GM21825 (cell line): ENCODE results near the gene DNAJC5.
"Not testable (repeated sequence)": the region's sequence is repeated elsewhere in the genome, so short reads cannot be mapped to it uniquely, and the experiment has no call there.

ENCODE experiments used
- ATAC-seq: cut with Tn5 transposase; IDR thresholded peaks from one replicate; pipeline ENCODE4 v1.9.1; 2021; ENCODE audit warnings: mild to moderate bottlenecking, moderate library complexity; ENCODE audit not compliant: unreplicated experiment

The DNAJC5 gene, protein sequence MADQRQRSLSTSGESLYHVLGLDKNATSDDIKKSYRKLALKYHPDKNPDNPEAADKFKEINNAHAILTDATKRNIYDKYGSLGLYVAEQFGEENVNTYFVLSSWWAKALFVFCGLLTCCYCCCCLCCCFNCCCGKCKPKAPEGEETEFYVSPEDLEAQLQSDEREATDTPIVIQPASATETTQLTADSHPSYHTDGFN

GRCh38 chr20:63894358-63895201, at the start of gene DNAJC5:
TSS of gene DNAJC5 (plus strand) at chr20:63895126. CDS start at chr20:63928346, 33,220 bp downstream.
- peak; percentile 62 for ATAC-seq

DNA sequence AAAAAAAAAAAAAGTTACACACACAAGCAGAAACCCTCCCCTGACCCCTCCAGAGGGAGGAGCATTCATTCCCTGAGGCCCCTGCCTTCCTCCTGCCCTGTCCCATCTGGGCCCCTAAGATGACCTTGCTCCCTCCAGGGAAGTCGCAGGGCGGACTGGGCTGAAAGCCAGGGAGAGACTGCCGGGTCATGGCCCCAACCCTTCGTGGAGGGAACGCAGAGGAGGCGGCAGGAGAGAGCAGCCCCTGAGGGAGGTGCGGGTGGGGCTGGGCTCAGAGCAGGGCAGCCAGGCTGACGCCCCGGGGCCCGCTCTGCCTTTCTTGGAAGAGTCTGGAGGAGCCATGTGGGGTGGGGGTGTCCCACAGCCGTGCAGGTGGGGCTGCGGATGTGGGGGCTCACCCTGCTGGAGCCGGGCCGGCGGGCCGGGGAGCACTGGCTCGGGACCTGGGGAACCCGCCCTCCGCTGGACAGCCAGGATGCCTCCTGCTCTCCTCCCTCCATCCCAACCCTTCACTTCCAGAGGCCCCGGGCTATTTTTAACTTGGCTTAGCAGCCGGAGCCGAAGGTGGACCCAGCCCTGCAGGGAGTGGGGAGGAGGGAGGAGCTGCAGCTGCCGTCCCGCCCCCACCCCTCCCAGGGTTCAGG, 48.7 kb upstream of the DNAJC5 start:
- no peak for ATAC-seq

DNA sequence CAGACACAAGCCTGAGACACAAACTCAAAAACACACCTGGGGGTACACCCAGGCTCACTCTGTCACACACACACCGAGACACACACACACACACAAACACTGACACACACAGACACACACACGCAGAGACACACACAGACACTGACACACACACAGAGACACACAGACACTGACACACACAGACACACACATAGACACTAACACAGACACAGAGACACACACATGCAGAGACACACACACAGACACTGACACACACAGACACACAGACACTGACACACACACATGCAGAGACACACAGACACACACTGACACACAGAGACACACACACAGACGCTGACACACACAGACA, 48.1 kb upstream of the DNAJC5 start:
- ATAC-seq: no peak

DNA sequence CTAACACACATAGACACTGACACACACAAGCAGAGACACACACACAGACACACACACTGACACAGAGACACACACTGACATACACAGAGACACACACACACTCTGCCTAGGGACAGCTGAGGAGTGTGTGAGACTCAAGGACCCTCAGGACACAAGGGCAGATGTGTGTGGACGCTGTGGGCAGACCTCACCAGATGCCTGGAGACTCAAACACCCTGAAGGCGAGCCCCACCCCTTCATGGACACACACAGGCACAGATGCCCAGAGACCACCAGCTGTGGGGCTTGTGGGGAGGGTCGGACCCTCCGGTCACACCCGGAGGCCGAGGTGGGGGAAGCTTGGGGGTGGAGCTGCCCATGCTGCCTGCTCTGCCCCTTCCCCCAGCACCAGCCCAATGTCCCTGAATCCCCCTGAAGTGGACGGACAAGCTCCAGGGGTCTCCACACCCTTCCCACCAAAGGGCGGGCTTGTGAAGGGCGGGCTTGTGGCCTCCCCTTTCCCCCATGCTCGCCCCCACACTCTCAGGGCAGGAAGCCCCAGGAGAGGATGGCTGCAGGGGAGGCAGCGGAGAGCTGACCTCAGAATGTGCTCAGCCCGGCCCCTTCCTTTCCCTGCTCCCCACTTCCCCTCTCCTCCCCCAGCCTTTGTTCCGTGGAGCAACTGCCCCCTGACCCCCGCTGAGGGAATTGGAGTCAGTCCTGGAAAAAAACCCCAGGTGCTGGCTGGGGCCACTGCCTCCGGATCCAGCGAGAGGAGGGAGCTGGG, 47.5 kb upstream of the DNAJC5 start:
- ATAC-seq: no peak

- ATAC-seq: no peak
Observed at GRCh38 chr20:63848003-63848911, 46.7 kb upstream of the DNAJC5 start.

GRCh38 chr20:63850689-63851547, 44.0 kb upstream of the DNAJC5 start:
- peak; percentile 73 for ATAC-seq

GRCh38 chr20:63851548-63851943, 43.4 kb upstream of the DNAJC5 start:
- ATAC-seq: not testable (repeated sequence)

- ATAC-seq: not testable (repeated sequence)
Observed at GRCh38 chr20:63853733-63854068, 41.2 kb upstream of the DNAJC5 start.

GRCh38 chr20:63854069-63854765, 40.7 kb upstream of the DNAJC5 start:
- ATAC-seq: no peak

DNA sequence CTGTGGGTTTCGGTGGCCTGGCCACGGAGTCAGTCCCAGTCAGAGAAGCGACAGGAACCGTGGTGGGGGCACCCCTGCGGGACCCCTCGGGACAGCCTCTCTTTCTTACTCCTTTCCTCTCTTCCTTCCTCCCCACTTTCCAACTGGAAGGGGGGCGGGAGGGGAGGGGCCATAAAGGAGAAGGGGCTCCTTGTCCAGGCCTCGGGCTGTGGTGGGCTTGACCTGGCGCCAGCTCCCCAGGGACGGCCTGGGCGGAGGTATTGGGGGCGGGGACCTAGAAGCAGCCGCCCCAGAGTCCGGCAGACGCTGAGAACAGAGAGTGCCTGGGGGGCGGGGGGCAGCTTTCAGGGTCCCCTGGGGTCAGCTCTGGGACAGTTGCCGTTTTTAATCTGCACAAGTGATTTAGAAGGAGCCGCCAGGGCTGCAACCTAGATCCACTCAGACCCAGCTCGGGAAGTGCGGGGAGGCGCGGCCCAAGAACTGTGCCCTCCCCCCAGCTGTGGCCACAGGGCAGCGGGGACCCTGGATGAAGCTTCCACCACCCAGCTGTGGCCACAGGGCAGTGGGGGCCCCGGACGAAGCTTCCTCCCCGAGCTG, 40.1 kb upstream of the DNAJC5 start:
- no peak for ATAC-seq

DNA sequence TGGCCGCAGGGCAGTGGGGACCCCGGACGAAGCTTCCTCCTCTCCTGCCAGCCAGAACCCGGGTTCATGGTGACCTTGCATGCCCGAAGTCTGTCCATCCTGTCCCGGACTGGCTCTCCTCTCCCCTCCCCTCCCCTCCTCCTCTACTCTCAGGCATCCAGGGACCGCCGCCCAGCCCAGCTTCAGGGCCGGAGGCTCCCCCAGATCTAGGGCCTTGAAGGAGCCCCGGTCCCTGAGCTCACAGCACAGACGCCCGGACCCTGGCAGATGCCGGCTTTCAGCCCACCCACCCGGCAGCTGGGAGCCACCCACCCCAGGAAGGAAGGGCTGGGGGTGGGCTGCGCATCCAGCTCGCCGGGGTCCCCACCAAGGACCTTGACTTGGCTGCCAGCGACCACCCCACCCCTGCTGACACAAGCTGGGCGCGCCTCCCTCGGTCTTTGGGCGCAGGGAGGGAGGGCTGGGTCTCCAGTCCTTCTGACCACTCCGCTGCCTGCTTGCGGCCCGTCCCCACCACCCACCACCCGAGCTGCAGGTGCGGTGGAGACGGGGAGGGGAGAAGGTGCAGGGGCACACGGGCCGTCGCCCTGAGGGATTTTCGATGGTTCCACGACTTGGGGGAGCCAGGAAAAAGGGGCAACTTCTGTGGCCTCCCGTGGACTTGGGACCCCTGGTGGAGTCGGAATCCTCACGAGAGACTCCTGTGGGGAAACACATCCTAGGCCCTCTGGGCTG, 39.4 kb upstream of the DNAJC5 start:
- no peak for ATAC-seq

DNA sequence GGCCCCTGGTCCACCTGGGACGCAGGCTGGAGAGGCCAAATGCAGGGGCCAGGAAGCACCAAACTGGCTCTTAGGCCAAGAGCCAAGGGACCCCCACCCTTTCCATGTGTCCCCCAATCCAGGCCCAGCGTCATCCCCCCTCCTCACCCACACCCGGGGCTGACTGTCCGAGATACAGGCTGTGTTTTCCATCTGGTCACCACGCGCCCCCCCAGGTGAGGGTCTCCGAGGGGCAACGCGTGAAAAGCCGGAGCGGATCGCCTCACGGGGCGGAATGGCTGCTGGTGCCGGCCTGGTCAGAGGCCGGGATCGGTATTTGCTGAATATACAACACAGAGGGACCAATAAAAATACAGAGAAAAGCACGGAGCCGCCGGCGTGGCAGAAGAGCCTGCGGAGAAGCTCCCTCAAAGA, 38.8 kb upstream of the DNAJC5 start:
- ATAC-seq: no peak

DNA sequence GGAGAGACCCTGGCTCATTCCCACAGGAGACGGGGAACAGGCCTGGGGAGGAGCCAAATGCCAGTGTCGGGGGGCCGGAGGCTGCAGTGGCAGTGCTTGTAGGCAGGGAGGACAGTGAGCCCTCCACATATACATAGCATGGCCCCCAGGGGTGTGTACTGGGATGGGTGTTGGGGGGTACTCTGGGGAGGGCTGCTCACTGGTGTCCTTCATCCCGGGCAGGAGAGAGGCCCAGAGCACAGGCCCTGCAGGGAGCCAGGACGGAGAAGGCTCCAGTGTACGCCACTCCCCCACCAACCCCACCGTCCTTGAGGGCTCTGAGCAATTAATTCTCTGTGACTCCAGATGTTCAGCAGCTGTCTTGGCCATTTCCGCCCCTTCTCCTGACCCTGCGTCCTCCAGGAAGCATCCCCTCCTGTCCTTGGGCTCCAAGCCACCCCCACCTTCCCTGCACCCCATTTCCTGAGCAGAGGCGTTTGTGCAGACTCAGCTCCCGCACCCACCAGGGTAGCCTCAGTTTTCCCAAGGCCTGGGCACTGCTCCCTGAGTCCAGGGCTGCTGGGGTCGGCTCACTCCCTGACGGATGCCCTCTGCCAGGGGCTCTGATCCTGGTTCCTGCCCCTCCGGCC, 37.0 kb upstream of the DNAJC5 start:
- no peak for ATAC-seq

DNA sequence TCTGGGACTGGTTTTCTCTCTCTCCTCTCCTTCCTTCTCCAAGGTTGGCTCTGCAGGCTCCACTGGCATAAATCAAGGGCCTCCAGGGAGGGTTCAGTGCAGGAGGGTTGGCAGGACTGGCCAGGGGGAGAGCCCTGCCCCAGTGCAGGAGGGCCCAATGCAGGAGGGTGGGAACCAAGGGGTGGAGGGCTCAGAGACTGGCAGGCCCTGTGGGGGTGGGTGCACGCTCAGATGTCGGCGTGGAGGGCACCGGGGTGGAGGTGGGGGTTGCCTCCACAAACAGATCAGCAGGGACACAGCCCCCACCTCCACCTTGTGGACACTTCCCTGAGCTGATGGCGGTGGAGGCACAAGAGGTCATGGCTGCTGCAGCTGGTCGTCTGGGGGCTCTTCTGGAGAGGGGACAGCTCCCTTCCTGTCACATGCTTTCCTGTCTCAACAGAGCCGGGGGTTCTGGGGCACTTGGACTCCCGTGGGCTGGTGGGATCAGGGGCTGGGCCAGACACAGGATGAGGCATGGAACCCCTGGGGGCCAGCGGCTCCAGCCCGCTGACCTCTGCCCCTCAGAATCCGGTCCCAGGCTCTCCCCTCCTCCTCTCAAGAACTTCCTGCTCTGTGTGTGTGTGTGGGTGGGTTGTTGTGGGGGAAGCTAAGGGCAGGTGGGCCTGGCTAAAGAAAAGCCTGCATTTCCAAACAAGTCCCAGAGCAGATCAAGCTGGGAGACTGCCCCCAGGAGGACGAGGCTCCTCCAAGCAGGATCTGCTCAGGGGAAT, 36.3 kb upstream of the DNAJC5 start:
- ATAC-seq: no peak

DNA sequence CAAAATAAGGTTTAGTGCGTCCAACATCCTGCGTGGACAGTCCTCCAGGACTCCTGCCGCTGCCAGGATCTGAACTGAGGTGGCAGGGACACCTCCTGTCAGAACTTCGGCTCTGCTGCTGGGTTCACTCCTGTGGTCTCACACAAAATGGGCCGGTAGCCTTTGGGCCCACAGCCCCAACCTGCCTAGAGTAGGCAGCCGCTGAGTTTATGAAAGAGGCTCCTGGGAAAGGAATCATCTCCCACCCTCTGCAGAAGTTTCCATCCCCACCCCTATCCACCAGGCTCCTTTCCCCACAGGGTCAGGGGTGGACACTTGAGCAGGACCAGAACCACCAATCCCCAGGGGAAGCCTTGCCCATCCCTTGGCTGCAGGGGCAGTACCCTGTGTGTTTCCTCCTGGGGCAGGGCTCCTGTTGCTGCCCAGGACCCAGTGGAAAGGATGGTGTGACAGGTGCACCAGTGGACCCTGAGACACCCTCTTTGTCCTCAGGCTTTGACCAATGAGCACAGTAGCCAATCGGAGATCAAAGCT, 35.7 kb upstream of the DNAJC5 start:
- ATAC-seq: no peak

DNA sequence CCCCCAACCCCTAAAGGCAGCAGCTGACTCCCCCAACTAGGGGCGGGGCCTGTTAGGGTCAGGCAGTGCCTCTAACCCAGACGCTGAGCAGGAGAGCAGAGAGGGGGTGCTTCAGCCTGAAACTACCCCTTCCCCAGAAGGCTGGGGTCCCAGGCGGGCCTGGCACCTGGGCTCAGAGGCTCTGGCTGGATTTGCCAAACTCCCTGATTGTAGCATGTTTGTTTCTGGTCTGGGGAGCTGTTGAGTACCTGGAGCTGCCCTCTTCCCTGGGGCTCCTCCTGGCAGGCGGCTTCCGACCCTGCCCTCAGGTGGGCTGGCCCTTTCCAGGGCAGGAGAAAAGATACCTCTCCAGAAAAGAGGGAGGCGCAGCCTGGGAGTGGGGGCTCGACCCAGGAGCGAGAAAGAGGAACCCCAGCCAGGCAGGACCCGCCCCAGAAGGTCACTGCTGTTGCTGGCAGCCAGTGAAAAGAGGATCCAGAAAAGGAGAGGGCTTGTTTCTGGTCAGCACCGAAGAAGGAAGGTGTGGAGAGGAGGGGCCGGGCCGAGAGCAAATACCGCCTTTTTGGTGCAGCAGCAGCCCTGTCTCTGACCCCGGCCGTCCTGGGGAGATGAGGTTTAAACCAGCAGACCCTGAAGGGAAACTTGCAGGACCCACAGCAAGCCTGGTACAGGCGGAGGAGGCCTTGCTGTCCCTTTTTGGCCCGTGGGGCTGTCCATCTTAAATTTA, 34.4 kb upstream of the DNAJC5 start:
- ATAC-seq: no peak
